ENCODE measurements around the gene RAD18. TPM values are rescaled to one million over a fixed set of nuclear protein-coding genes. Genes with fewer than 3 reads are reported as not detected.

Gene RAD18
- total and polyA plus RNA-seq, 9 of the 15 experiments (the other 6 are each of a cell fraction or from before 2014, with no cell fraction given): 19.2 to 49.4 (median 34.4) TPM

DNA sequence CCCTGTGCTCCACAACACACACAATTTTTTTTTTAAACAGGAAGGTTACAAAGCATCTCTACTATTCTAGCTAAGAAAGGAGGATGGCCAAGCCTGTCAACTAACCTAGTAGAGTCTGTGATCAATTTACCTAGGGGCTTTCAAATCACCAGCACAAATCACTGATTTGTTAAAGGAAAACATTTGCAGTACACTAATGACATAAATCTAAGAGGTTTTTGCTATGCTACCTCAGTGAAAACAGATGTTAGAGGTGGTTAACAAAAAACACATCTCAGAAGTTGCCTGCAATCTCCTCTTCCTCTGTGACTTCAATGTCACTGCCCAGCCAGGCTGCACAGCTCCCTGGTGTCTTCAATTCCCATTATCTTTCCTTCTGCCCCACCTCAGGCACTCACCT lies 72.0 kb downstream of the RAD18 start:
- Histone ChIP-seq H3K27ac (ENCODE audit: extremely low read depth, low read depth, low read length) (no peak overlapping the region), H2AFZ (ENCODE audit: low read depth, low read length) (no peak overlapping the region), H3K79me2 (ENCODE audit: control insufficient read depth, insufficient read depth, low read length) (no peaks in the 10 kb centered on the region), H3K9ac (ENCODE audit: insufficient read depth in 1 of 2, low read depth in 2 of 2, low read length in 2 of 2) (no peak overlapping the region), H3K4me3 (no peak overlapping the region), H4K20me1 (replicated peaks; ENCODE audit: control insufficient read depth, insufficient read depth, low read length) (no peaks in the 10 kb centered on the region), H3K9me3 (replicated peaks; ENCODE audit: control insufficient read depth, insufficient read depth, low read depth, low read length) (no peaks in the 10 kb centered on the region), H3K27me3 (ENCODE audit: control insufficient read depth in 2 of 2, insufficient read depth in 2 of 2, low read length in 2 of 2) (no peaks in the 10 kb centered on the region), H3K4me2 (ENCODE audit: insufficient read depth, low read length) (no peak overlapping the region), H3K4me1 (replicated peaks in 1 of 2; ENCODE audit: control insufficient read depth in 2 of 2, insufficient read depth in 2 of 2, low read length in 2 of 2) (peaks cover 9 to 11% of the 10 kb centered on the region in 2 experiments; a peak in 3 of 5 replicates), H3K36me3 (ENCODE audit: control insufficient read depth, insufficient read depth, low read length) (peaks cover 74% of the 10 kb centered on the region), H3K9me1 (ENCODE audit: control insufficient read depth, insufficient read depth, low read length) (no peaks in the 10 kb centered on the region)
- CTCF ChIA-PET (ENCODE audit: low intra/inter-chr PET ratio): no interaction called here
- in situ Hi-C loops (cut with MboI): no loop called here
- no peak for DNase-seq (ENCODE audit: extremely low read depth in 1 of 4, low spot score in 3 of 4)
- POLR2A ChIA-PET: interaction anchor here (1.6 kb wide), 1 partner anchor 22 kb away, joined by 3 read pairs; no protein-coding TSS in a partner anchor
- intact Hi-C loops (cut with micrococcal nuclease): no loop called here
- ATAC-seq: no peak
- no TSS peak for BruUV-seq (replicated peaks)
- TF ChIP-seq SLC30A9 (CRISPR knock-in tag; IDR thresholded peaks at IDR 0.05) (no peak), ZKSCAN8 (CRISPR knock-in tag; IDR thresholded peaks at IDR 0.05) (no peak), XRCC5 (IDR thresholded peaks at IDR 0.05; ENCODE audit: low read depth, low read length) (no peak), SMARCA4 (IDR thresholded peaks at IDR 0.05) (no peak), ZNF347 (CRISPR knock-in tag; IDR thresholded peaks at IDR 0.05; ENCODE audit: low read depth) (no peak)
- TF ChIP-seq, protein P1, sequence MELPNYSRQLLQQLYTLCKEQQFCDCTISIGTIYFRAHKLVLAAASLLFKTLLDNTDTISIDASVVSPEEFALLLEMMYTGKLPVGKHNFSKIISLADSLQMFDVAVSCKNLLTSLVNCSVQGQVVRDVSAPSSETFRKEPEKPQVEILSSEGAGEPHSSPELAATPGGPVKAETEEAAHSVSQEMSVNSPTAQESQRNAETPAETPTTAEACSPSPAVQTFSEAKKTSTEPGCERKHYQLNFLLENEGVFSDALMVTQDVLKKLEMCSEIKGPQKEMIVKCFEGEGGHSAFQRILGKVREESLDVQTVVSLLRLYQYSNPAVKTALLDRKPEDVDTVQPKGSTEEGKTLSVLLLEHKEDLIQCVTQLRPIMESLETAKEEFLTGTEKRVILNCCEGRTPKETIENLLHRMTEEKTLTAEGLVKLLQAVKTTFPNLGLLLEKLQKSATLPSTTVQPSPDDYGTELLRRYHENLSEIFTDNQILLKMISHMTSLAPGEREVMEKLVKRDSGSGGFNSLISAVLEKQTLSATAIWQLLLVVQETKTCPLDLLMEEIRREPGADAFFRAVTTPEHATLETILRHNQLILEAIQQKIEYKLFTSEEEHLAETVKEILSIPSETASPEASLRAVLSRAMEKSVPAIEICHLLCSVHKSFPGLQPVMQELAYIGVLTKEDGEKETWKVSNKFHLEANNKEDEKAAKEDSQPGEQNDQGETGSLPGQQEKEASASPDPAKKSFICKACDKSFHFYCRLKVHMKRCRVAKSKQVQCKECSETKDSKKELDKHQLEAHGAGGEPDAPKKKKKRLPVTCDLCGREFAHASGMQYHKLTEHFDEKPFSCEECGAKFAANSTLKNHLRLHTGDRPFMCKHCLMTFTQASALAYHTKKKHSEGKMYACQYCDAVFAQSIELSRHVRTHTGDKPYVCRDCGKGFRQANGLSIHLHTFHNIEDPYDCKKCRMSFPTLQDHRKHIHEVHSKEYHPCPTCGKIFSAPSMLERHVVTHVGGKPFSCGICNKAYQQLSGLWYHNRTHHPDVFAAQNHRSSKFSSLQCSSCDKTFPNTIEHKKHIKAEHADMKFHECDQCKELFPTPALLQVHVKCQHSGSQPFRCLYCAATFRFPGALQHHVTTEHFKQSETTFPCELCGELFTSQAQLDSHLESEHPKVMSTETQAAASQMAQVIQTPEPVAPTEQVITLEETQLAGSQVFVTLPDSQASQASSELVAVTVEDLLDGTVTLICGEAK (IDR thresholded peaks at IDR 0.05): no peak
- TF ChIP-seq, protein P1 (CRISPR knock-in tag; IDR thresholded peaks at IDR 0.05): no peak
- FAIRE-seq: no peak
